ENCODE measurements around the gene ARF1.

ARF1 gene

GRCh38 chr1:228082214-228082917 lies at the start of gene ARF1:
ARF1 (plus strand) TSS chr1:228082708; CDS start chr1:228097115, 14,407 bp downstream.
- DNase-seq (ENCODE audit: low spot score) = peak; percentile 93

GRCh38 chr1:228033376-228033775 lies 49.1 kb upstream of the ARF1 start:
- no peak for DNase-seq (ENCODE audit: low spot score)

- DNase-seq (ENCODE audit: low spot score) = no peak
Measured at GRCh38 chr1:228034954-228035837, 47.3 kb upstream of the ARF1 start.

DNA sequence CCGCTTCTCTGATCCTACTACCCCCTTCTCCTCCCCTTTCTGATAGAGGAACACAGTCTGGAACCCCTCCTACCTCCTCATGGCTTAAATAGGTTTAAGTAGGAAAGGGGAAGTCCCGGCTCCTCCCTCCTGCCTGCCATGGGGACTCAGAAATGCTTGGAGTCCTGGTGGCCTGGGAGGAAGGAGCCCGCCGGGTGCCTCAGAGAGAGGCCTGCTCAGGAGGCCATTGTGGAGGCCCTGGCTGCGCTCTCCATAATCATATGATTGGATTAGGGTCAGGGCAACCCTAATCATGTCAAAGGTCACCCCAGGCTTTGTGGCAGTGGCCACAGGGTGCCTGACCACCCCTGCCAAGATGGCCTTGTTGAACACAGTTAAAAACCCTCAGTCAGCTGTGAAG lies 46.7 kb upstream of the ARF1 start:
- no peak for DNase-seq (ENCODE audit: low spot score)

DNA sequence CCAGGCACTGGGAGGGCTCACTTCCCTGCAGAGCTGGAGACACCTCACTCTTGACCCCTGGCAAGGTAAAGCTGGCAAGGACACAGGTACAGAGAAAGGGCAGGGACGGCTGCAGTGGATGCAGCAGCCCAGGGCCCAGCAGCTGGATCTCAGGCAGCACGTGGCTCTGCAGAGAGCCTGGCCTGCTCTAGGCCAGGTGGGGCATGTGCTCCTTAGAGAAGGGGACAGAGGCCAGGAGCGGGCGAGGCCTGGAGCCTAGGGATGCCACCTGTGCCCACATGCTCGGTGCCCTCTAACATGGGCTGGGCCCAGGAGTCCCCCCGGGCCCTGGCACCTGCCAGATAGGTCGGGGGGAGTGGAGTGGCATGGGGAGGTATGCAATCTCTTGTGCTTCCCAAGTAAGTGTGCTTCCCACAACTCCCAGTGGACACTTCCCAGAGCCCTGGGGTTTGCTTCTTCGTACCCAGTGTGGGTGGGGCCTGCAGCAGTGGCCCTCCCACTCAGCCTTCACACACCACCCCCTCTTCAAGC lies 45.7 kb upstream of the ARF1 start:
- no peak for DNase-seq (ENCODE audit: low spot score)

- no peak for DNase-seq (ENCODE audit: low spot score)
Measured at GRCh38 chr1:228037401-228038386, 44.8 kb upstream of the ARF1 start.

DNA sequence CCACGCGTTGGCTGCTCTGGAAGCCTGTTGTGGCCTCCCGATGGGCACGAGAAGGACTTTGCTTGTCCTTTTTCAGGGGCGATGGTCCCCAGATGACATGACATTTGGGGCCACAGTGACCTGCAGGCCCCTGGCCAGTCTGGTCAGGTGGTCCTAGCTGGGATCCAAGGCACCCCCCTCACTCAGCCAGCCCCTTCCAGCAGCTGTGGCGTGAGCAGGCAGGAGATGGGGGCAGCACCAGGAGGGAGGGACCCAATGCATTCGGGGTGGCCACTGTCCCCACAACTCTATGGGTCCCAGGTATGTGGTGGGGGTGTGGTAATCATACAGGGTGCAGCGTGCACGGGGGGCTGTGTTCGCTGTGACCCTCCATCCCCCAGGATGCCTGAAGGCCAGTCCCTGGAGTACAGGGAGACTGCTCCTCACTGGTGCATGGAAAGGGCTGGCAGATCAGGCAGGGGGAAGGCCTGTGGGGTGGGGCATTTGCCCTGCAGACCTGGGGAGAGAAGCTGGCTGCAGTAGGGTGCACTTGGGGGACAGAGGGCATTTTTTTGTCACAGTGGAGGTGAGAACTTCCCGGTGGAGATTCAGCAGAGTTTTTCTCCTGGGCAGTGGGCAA lies 44.0 kb upstream of the ARF1 start:
- no peak for DNase-seq (ENCODE audit: low spot score)

- no peak for DNase-seq (ENCODE audit: low spot score)
Measured at GRCh38 chr1:228039006-228039903, 43.3 kb upstream of the ARF1 start.

DNA sequence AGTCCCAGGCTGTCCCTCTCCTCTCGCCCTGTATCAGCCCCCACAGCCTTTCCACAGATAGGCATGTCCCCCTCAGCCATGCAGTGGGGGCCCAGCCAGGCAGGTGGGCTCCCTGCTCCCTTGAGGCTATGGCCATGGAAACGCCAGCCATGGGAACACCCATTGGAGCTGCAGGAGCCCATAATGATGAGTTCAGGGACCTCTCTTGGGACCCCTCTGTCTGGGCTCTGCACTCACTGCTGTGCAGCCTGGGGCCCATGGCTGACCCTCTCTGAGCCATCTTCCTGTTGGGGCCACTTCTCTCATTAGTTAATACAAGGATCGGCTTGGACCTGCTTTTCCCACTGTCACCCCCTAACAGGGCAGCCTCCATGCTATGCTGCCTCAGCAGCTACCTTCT lies 42.5 kb upstream of the ARF1 start:
- no peak for DNase-seq (ENCODE audit: low spot score)

DNA sequence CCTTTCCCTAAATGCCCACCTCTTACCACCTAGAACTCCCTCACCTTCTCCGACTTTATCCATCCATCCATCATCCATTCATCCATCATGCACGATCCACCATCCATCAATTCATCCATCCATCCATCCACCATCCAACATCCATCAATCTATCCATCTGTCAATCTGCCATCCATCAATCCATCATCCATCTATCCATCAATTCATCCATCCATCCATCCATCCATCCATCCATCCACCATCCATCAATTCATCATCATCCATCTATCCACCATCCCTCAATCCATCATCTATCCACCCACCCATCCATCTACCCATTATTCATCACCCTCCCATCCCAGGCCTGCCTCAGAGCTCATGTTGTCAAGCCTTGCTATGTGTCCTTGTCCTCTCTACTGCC lies 41.2 kb upstream of the ARF1 start:
- DNase-seq (ENCODE audit: low spot score) = no peak

GRCh38 chr1:228042508-228042907 lies 40.0 kb upstream of the ARF1 start:
- no peak for DNase-seq (ENCODE audit: low spot score)

- no peak for DNase-seq (ENCODE audit: low spot score)
Measured at GRCh38 chr1:228043281-228043848, 39.1 kb upstream of the ARF1 start.

- no peak for DNase-seq (ENCODE audit: low spot score)
Measured at GRCh38 chr1:228044961-228045360, 37.5 kb upstream of the ARF1 start.

GRCh38 chr1:228045405-228045804 lies 37.1 kb upstream of the ARF1 start:
- no peak for DNase-seq (ENCODE audit: low spot score)

DNA sequence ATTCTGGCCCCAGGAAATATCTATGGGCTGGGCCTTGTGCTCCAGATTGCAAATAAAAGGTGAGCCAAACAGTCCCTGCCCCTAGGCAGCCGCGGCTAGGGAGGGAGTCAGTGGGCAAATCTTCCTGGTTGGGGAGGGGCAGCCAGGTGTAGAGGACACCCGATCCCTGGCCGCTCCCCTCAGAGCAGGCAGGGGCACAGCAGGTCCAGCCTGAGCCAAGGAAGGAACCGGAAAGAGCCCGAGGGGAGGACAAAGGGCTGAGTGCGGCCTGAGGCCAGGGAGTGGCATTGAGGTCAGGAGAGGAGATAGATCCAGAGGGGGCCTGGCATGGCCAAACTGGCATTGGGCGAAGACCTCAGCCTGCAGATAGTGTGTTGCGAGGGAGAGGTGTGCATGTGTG lies 36.6 kb upstream of the ARF1 start:
- DNase-seq (ENCODE audit: low spot score) = no peak

DNA sequence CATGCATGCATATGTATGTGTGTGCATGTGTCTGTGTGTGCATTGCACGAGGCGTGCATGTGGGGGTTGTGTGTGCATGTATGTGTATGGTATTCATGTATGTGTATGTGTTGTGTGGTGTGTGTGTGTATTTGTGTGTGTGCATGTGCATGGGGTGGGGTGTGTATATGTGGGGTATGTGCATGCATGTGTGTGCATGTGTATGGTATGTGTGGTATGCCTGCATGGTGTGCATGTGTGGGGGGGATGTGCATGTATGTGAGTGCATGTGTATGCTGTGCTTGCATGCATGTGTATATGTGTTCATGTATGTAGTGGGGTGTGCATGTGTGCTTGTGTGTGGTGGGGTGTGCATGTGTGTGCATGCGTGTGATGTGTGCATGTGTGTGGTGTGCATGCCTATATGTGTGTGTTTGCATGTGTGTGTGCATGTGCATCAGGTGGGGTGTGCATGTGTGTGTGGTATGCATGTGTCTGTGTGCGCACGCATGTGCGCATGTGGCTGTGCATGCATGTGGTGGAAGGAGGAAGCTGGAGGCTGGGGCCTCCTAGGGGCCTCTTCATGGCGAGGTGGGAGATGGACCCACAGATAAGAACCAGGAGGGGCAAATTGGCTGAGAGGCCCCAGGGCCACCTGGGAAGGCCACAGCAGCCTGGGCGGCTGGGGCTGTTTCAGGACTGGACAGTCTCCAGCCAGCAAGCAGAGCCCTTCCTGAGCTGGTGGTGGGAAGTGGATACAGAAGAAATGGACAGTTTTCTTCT lies 35.9 kb upstream of the ARF1 start:
- no peak for DNase-seq (ENCODE audit: low spot score)

DNA sequence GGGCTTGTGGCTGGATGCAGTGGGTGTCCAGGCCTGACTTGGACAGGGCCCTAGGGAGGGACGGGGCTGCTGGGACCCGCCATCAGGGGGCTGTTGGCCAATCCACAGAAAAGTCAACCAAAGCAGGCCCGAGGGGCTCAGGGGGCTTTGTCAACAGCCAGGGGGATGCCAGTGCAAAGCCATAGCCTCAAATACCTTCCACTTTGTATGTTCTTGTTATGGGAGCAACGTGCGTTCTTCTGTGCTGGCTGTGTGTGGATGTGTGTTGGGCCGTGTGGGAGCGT lies 35.4 kb upstream of the ARF1 start:
- DNase-seq (ENCODE audit: low spot score) = no peak

DNA sequence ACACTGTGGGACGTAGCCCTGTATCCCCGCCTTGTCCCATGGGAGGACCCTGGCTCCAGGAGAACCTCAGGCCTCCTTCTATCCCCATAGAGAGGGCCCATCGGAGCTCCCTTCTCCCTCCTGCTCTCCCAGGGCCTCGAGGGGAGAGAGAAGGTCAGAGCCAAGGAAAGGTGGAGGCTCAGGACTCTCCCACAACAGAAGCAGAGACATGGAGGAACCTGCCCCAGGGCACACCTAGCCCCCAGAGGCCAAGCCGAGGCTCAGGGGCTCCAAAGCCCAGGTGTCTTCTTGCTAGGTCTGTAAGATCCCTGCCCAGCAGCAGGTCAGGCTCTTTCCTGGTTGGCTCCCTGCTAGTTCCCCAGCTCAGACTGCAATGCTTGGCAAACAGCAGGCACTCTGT lies 34.4 kb upstream of the ARF1 start:
- no peak for DNase-seq (ENCODE audit: low spot score)

GRCh38 chr1:228048659-228049298 lies 33.7 kb upstream of the ARF1 start:
- DNase-seq (ENCODE audit: low spot score) = no peak

Measured in RKO (cell line).